SK-N-SH (cell line): Measurements from ENCODE around the gene HPN. TPM values are rescaled to one million over a fixed set of nuclear protein-coding genes. Genes with fewer than 3 reads are reported as not detected.
A peak's percentile ranks its signal among the peaks of the same experiment; 100 is the strongest.

Source experiments
- CTCF ChIA-PET: fragments of 300-600, 350-600 bp; formaldehyde crosslinking; extraction: SDS; loops from one replicate; lab custom pipeline; 2021; lab: Yijun Ruan, JAX
- POLR2A ChIA-PET: fragments of 350-600 bp; sonication (Branson Sonifier 250); formaldehyde crosslinking; extraction: SDS; loops from one replicate; lab custom pipeline; 2020; ENCODE audit warnings: antibody characterized with exemption, inconsistent platforms; lab: Yijun Ruan, JAX
- DNase-seq: peaks from one replicate; pipeline ENCODE4 v3.0.0; 2012
- H2AFZ ChIP-seq: fragments of 200-600 bp; sonication (generic); 2 replicates; pipeline ENCODE4 v1.8.1; 2016; ENCODE audit warnings: antibody characterized with exemption, mild to moderate bottlenecking, low read depth
- H3F3A ChIP-seq: fragments of 200-600 bp; sonication (generic); replicated peaks from 2 replicates; pipeline ENCODE3; 2016; ENCODE audit warnings: antibody characterized with exemption, mild to moderate bottlenecking; ENCODE audit not compliant: insufficient read depth
- H3K27ac ChIP-seq, 2 experiments: fragments of 200-500 bp in 1 of 2; fragments of 200-600 bp in 1 of 2; sonication (Bioruptor generic) in 1 of 2; sonication (generic), shearing (Covaris generic) in 1 of 2; 2 replicates each; pipeline versions ENCODE4 v1.5.1 to v1.6.1; 2014 to 2016; ENCODE audit warnings: low read depth in 2 of 2, inconsistent platforms in 1 of 2, low read length in 1 of 2, mild to moderate bottlenecking in 1 of 2, mixed read lengths in 1 of 2
- H3K27me3 ChIP-seq: fragments of 200-600 bp; sonication (generic), shearing (Covaris generic); 2 replicates; pipeline ENCODE4 v1.6.1; 2016; ENCODE audit warnings: mixed run types; ENCODE audit not compliant: insufficient read depth
- H3K36me3 ChIP-seq, 2 experiments: fragments of 200-500 bp in 1 of 2; fragments of 200-600 bp in 1 of 2; sonication (Bioruptor generic) in 1 of 2; sonication (generic) in 1 of 2; replicated peaks in 1 of 2; 2 replicates each; pipeline versions ENCODE3 to v1.5.1; 2014 to 2016; ENCODE audit warnings: low read length in 1 of 2, mild to moderate bottlenecking in 1 of 2; ENCODE audit not compliant: insufficient read depth in 2 of 2, control insufficient read depth in 1 of 2
- H3K4me1 ChIP-seq, 2 experiments: fragments of 200-500 bp in 1 of 2; fragments of 200-600 bp in 1 of 2; sonication (Bioruptor generic) in 1 of 2; sonication (generic), shearing (Covaris generic) in 1 of 2; 2 replicates each; pipeline versions ENCODE4 v1.5.1 to v1.6.1; 2014 to 2016; ENCODE audit warnings: low read depth in 1 of 2, low read length in 1 of 2, mixed run types in 1 of 2; ENCODE audit not compliant: insufficient read depth in 2 of 2, control insufficient read depth in 1 of 2
- H3K4me2 ChIP-seq: fragments of 200-600 bp; sonication (generic), shearing (Covaris generic); 2 replicates; pipeline ENCODE4 v1.6.1; 2017; ENCODE audit warnings: mixed run types
- H3K4me3 ChIP-seq, 2 experiments: fragments of 200-500 bp in 1 of 2; fragments of 200-600 bp in 1 of 2; sonication (Bioruptor generic) in 1 of 2; sonication (generic), shearing (Covaris generic) in 1 of 2; 2 replicates each; pipeline versions ENCODE4 v1.5.1 to v1.8.1; 2014 to 2016; ENCODE audit warnings: low read depth in 2 of 2, inconsistent platforms in 1 of 2, low read length in 1 of 2, mild to moderate bottlenecking in 1 of 2, mixed read lengths in 1 of 2, moderate library complexity in 1 of 2
- H3K79me2 ChIP-seq: fragments of 200-600 bp; sonication (generic); 2 replicates; pipeline ENCODE4 v1.8.1; 2017; ENCODE audit warnings: mild to moderate bottlenecking; ENCODE audit not compliant: insufficient read depth
- H3K9ac ChIP-seq: fragments of 200-600 bp; sonication (generic); 2 replicates; pipeline ENCODE4 v1.6.1; 2017; ENCODE audit warnings: mixed run types
- H3K9me2 ChIP-seq: fragments of 200-600 bp; sonication (generic); 2 replicates; pipeline ENCODE4 v1.6.1; 2017; ENCODE audit warnings: mixed run types
- H3K9me3 ChIP-seq: fragments of 200-600 bp; sonication (generic); 2 replicates; pipeline ENCODE4 v1.6.1; 2017; ENCODE audit warnings: mixed run types, mild to moderate bottlenecking, moderate library complexity
- H4K20me1 ChIP-seq: fragments of 200-600 bp; sonication (generic); 2 replicates; pipeline ENCODE4 v1.6.1; 2017; ENCODE audit warnings: mild to moderate bottlenecking, mixed run types; ENCODE audit not compliant: insufficient read depth
- CHD2 ChIP-seq: fragments of 150-350 bp; IDR thresholded peaks from 2 replicates; pipeline ENCODE4 v1.6.1; 2018; ENCODE audit warnings: low read length; ENCODE audit not compliant: partially characterized antibody
- FOXJ3 ChIP-seq: sonication (generic); formaldehyde crosslinking; IDR thresholded peaks from 2 replicates; pipeline ENCODE4 v1.5.1; 2020; ENCODE audit warnings: mild to moderate bottlenecking, missing genetic modification reagents
- GABPA ChIP-seq: IDR thresholded peaks from 2 replicates; pipeline ENCODE4 v1.4.0; 2012; ENCODE audit warnings: low read depth, mild to moderate bottlenecking
- JUND ChIP-seq: IDR thresholded peaks from 2 replicates; pipeline ENCODE4 v1.4.0; 2012
- RXRA ChIP-seq: IDR thresholded peaks from 2 replicates; pipeline ENCODE4 v1.4.0; 2012; ENCODE audit warnings: low read depth, mild to moderate bottlenecking, borderline replicate concordance
- TAF1 ChIP-seq: IDR thresholded peaks from 2 replicates; pipeline ENCODE4 v1.6.1; 2012; ENCODE audit warnings: low read depth, mild to moderate bottlenecking, low read length, moderate library complexity, borderline replicate concordance
- TCF12 ChIP-seq: IDR thresholded peaks from 2 replicates; pipeline ENCODE4 v1.4.0; 2012
- USF1 ChIP-seq: IDR thresholded peaks from 2 replicates; pipeline ENCODE4 v1.4.0; 2012; ENCODE audit warnings: low read depth, borderline replicate concordance
- WGBS: methylation state at CpG from one replicate; pipeline ENCODE4 v1.1.6; 2017; ENCODE audit warnings: low lambda C conversion rate; 5-methylcytosine and 5-hydroxymethylcytosine counted together
- polyA plus RNA-seq, 3 experiments: library from polyadenylated mRNA; depleted of rRNA; stranded (reverse); fragments of >200 nt; gene quantifications; 2 replicates each; pipeline ENCODE4 v1.2.3, GENCODE V29; 2012
- TF ChIP-seq, protein P1 (sequence below): IDR thresholded peaks from 2 replicates; pipeline ENCODE4; 2012

HPN gene
- polyA plus RNA-seq, 1 of the 3 experiments (the other 2 are of a cell fraction): 0.05 TPM

GRCh38 chr19:35085947-35086346, 44.4 kb downstream of the HPN start (continued):
- no peak for TF ChIP-seq CHD2
- no peak for TF ChIP-seq JUND
- no peak for TF ChIP-seq FOXJ3 (CRISPR knock-in tag)
- no peak for TF ChIP-seq TCF12
- TF ChIP-seq, protein P1, sequence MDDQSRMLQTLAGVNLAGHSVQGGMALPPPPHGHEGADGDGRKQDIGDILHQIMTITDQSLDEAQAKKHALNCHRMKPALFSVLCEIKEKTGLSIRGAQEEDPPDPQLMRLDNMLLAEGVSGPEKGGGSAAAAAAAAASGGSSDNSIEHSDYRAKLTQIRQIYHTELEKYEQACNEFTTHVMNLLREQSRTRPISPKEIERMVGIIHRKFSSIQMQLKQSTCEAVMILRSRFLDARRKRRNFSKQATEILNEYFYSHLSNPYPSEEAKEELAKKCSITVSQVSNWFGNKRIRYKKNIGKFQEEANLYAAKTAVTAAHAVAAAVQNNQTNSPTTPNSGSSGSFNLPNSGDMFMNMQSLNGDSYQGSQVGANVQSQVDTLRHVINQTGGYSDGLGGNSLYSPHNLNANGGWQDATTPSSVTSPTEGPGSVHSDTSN: no peak
- TF ChIP-seq, all 33 proteins: peak for 0

GRCh38 chr19:35086455-35086854, 44.9 kb downstream of the HPN start:
- DNase-seq: no peak
- no peaks in the 10 kb centered on the region for H3K36me3 ChIP-seq
- ChIA-PET CTCF (interaction anchor here (0.7 to 3.1 kb wide), 5 partner anchors 19 to 266 kb away, joined by 3 to 30 read pairs (median 8); partner anchors contain the start of gene FXYD3), POLR2A (no interaction called here)
- no peak overlapping the region for H3K4me3 ChIP-seq
- H3K4me2 ChIP-seq: no peak overlapping the region
- H3K27ac ChIP-seq: no peak overlapping the region
- WGBS: 79% methylated on average over 8 of the region's 8 CpGs
- no peaks in the 10 kb centered on the region for H4K20me1 ChIP-seq
- H3K9ac ChIP-seq: no peak overlapping the region
- no peak for TF ChIP-seq RXRA
- no peak for TF ChIP-seq JUND
- no peaks in the 10 kb centered on the region for H3K9me3 ChIP-seq
- H3F3A ChIP-seq: no peaks in the 10 kb centered on the region
- no peaks in the 10 kb centered on the region for H3K9me2 ChIP-seq
- peaks cover 3 to 10% of the 10 kb centered on the region in 2 experiments; a peak in 2 of 4 replicates for H3K4me1 ChIP-seq
- no peak overlapping the region for H2AFZ ChIP-seq
- H3K27me3 ChIP-seq: no peaks in the 10 kb centered on the region
- H3K79me2 ChIP-seq: no peaks in the 10 kb centered on the region

- H3K79me2 ChIP-seq: no peaks in the 10 kb centered on the region
- H3K4me1 ChIP-seq: peaks cover 3 to 10% of the 10 kb centered on the region in 2 experiments; a peak in 2 of 4 replicates
- TF ChIP-seq TAF1 (no peak), GABPA (no peak), USF1 (peak; percentile 58; the same call in 1 of the 2 replicates)
- no peak overlapping the region for H3K4me2 ChIP-seq
- no peaks in the 10 kb centered on the region for H3F3A ChIP-seq
- no peaks in the 10 kb centered on the region for H4K20me1 ChIP-seq
- ChIA-PET CTCF (interaction anchor here (0.7 to 3.1 kb wide), 4 partner anchors 20 to 48 kb away, joined by 3 to 30 read pairs (median 8); no protein-coding TSS in a partner anchor), POLR2A (no interaction called here)
- no peaks in the 10 kb centered on the region for H3K27me3 ChIP-seq
- H3K9me3 ChIP-seq: no peaks in the 10 kb centered on the region
- no peaks in the 10 kb centered on the region for H3K36me3 ChIP-seq
- no peaks in the 10 kb centered on the region for H3K9me2 ChIP-seq
- no peak overlapping the region for H3K4me3 ChIP-seq
- no peak overlapping the region for H3K27ac ChIP-seq
- H2AFZ ChIP-seq: no peak overlapping the region
- H3K9ac ChIP-seq: no peak overlapping the region
- no peak for DNase-seq
These were observed 45.9 kb downstream of the HPN start for GRCh38 chr19:35087393-35087792.
